GM21515 (cell line): Measurements from ENCODE around the gene MRI1.
"Not testable (repeated sequence)": the region's sequence is repeated elsewhere in the genome, so short reads cannot be mapped to it uniquely, and the experiment has no call there.

Source experiments
- ATAC-seq: cut with Tn5 transposase; IDR thresholded peaks from one replicate; pipeline ENCODE4 v1.9.1; 2021; ENCODE audit not compliant: unreplicated experiment

MRI1 gene

GRCh38 chr19:13764101-13764807 is at the start of gene MRI1:
Gene MRI1, plus strand, starts transcription at chr19:13764522. Its CDS starts 67 bp downstream, at chr19:13764589.
- ATAC-seq, result no peak

GRCh38 chr19:13717194-13717643 is 47.1 kb upstream of the MRI1 start:
- ATAC-seq, result no peak

- ATAC-seq, result no peak
These were observed 45.6 kb upstream of the MRI1 start for GRCh38 chr19:13718733-13719132.

GRCh38 chr19:13722146-13722545 is 42.2 kb upstream of the MRI1 start:
- no peak for ATAC-seq

GRCh38 chr19:13723206-13723605 is 41.1 kb upstream of the MRI1 start:
- no peak for ATAC-seq

GRCh38 chr19:13726323-13726722 is 38.0 kb upstream of the MRI1 start:
- no peak for ATAC-seq

- no peak for ATAC-seq
These were observed 36.5 kb upstream of the MRI1 start for GRCh38 chr19:13727798-13728197.

GRCh38 chr19:13729859-13730258 is 34.5 kb upstream of the MRI1 start:
- no peak for ATAC-seq

GRCh38 chr19:13731147-13731964 is 33.0 kb upstream of the MRI1 start:
- ATAC-seq, result peak; percentile 94

- ATAC-seq, result no peak
These were observed 32.0 kb upstream of the MRI1 start for GRCh38 chr19:13732337-13732736.

GRCh38 chr19:13734751-13735150 is 29.6 kb upstream of the MRI1 start:
- ATAC-seq, result no peak

- no peak for ATAC-seq
These were observed 26.2 kb upstream of the MRI1 start for GRCh38 chr19:13738073-13738472.

- ATAC-seq, result no peak
These were observed 22.4 kb upstream of the MRI1 start for GRCh38 chr19:13741893-13742292.

- no peak for ATAC-seq
These were observed 21.6 kb upstream of the MRI1 start for GRCh38 chr19:13742756-13743155.

- ATAC-seq, result no peak
These were observed 20.1 kb upstream of the MRI1 start for GRCh38 chr19:13744174-13744573.

GRCh38 chr19:13747098-13747453 is 17.2 kb upstream of the MRI1 start:
- no peak for ATAC-seq

GRCh38 chr19:13748169-13748828 is 16.0 kb upstream of the MRI1 start:
- ATAC-seq, result no peak

- no peak for ATAC-seq
These were observed 12.9 kb upstream of the MRI1 start for GRCh38 chr19:13751436-13751835.

- ATAC-seq, result not testable (repeated sequence)
These were observed 10.7 kb upstream of the MRI1 start for GRCh38 chr19:13753622-13754021.

- no peak for ATAC-seq
These were observed 8.1 kb upstream of the MRI1 start for GRCh38 chr19:13756210-13756609.

GRCh38 chr19:13757805-13758772 is 6.2 kb upstream of the MRI1 start:
- no peak for ATAC-seq
